Neural progenitor cell (in vitro differentiated cells): ENCODE results near the gene POLR2L.

Experiments
- CTCF ChIP-seq: fragments of 200-600 bp; sonication (generic); IDR thresholded peaks from 2 replicates; pipeline ENCODE4 v1.5.1; 2017; ENCODE audit warnings: antibody characterized with exemption, mild to moderate bottlenecking
- EZH2 ChIP-seq: fragments of 200-600 bp; sonication (generic); IDR thresholded peaks from 2 replicates; pipeline ENCODE4 v1.6.1; 2017; ENCODE audit warnings: antibody characterized with exemption, mild to moderate bottlenecking, moderate library complexity

DNA sequence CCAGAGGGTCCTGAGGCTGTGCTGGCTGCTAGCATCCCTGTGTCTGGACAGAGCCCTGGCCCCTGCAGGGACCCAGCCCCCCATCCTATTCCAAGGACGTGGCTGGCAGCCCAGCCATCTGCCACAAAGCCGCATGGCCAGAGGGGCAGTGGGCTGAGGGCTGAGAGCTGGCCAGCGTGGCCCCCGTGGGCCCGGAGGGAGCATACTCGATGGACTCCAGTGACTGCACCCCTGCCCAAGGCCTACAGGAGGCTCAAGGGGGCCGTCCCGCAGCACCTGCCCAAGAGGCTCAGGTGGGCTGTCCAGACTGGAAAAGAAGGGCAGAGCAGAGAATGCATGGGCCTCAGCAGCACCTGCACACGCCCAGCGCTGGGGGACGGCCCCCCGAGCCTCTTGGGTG lies 13.5 kb upstream of the POLR2L start:
- TF ChIP-seq EZH2 (no peak), CTCF (no peak)
